Naive thymus-derived CD4-positive, alpha-beta T cell (primary cell): Measurements from ENCODE around the gene LCN6. TPM values are rescaled to one million over a fixed set of nuclear protein-coding genes. Genes with fewer than 3 reads are reported as not detected.
A peak's percentile ranks its signal among the peaks of the same experiment; 100 is the strongest.

Source experiments
- ATAC-seq: fragments of 150-1000 bp; cut with Tn5 transposase; 2 replicates; pipeline ENCODE4 v1.10.0; 2021; ENCODE audit warnings: mild to moderate bottlenecking, moderate library complexity
- CTCF ChIA-PET: fragments of 350-600 bp; sonication (Branson Sonifier 250); formaldehyde crosslinking; loops from one replicate; lab custom pipeline; 2021; ENCODE audit warnings: antibody characterized with exemption; lab: Charles Lee
- POLR2A ChIA-PET: fragments of 350-600 bp; sonication (Branson Sonifier 250); formaldehyde crosslinking; loops from one replicate; lab custom pipeline; 2021; ENCODE audit warnings: antibody characterized with exemption, inconsistent platforms; lab: Charles Lee
- DNase-seq, 9 donors: peaks; one replicate each; pipeline versions ENCODE4 v3.0.0 to v3.0.0-alpha.2; 2020 to 2022; ENCODE audit warnings: mixed read lengths in 1 of 9
- H3K27ac ChIP-seq: one replicate; pipeline ENCODE4 v1.7.0; 2013; ENCODE audit warnings: mild to moderate bottlenecking, low read depth, low read length, moderate library complexity
- H3K27me3 ChIP-seq, 2 donors: one replicate each; pipeline ENCODE4 v1.7.0; 2013; ENCODE audit warnings: low read length in 2 of 2, mild to moderate bottlenecking in 2 of 2, moderate library complexity in 2 of 2; ENCODE audit not compliant: control insufficient read depth in 2 of 2, insufficient read depth in 2 of 2
- H3K36me3 ChIP-seq, 3 experiments: 1 replicate in 2 of 3; 2 replicates in 1 of 3; pipeline ENCODE4 v1.7.0; 2013; ENCODE audit warnings: low read length in 3 of 3, mild to moderate bottlenecking in 3 of 3, moderate library complexity in 1 of 3; ENCODE audit not compliant: insufficient read depth in 3 of 3, control insufficient read depth in 2 of 3
- H3K4me1 ChIP-seq, 2 donors: one replicate each; pipeline ENCODE4 v1.7.0; 2013; ENCODE audit warnings: low read length in 2 of 2, mild to moderate bottlenecking in 2 of 2, moderate library complexity in 1 of 2; ENCODE audit not compliant: control insufficient read depth in 2 of 2, insufficient read depth in 2 of 2
- H3K4me3 ChIP-seq: 2 replicates; pipeline ENCODE4 v1.7.0; 2013; ENCODE audit warnings: mild to moderate bottlenecking, low read length
- H3K9me3 ChIP-seq, 3 experiments: 1 replicate in 2 of 3; 2 replicates in 1 of 3; pipeline ENCODE4 v1.7.0; 2013; ENCODE audit warnings: low read length in 3 of 3; ENCODE audit not compliant: control insufficient read depth in 2 of 3
- H3K27ac Mint-ChIP-seq, 9 donors: one replicate each; pipeline ENCODE4 v1.8.0; 2020 to 2022; ENCODE audit warnings: mixed read lengths in 9 of 9, mild to moderate bottlenecking in 8 of 9, moderate library complexity in 5 of 9, inconsistent platforms in 2 of 9
- H3K27me3 Mint-ChIP-seq, 5 donors: one replicate each; pipeline ENCODE4 v1.8.0; 2021 to 2022; ENCODE audit warnings: mixed read lengths in 5 of 5, mild to moderate bottlenecking in 1 of 5
- H3K36me3 Mint-ChIP-seq, 5 donors: one replicate each; pipeline ENCODE4 v1.8.0; 2020 to 2022; ENCODE audit warnings: mixed read lengths in 5 of 5, mild to moderate bottlenecking in 3 of 5, inconsistent platforms in 1 of 5
- H3K4me1 Mint-ChIP-seq, 7 donors: one replicate each; pipeline ENCODE4 v1.8.0; 2020 to 2022; ENCODE audit warnings: mixed read lengths in 7 of 7, mild to moderate bottlenecking in 3 of 7, inconsistent platforms in 1 of 7
- H3K4me3 Mint-ChIP-seq, 10 donors: one replicate each; pipeline ENCODE4 v1.8.0; 2020 to 2022; ENCODE audit warnings: mild to moderate bottlenecking in 10 of 10, mixed read lengths in 10 of 10, moderate library complexity in 6 of 10, inconsistent platforms in 2 of 10
- H3K9me3 Mint-ChIP-seq, 11 donors: one replicate each; pipeline ENCODE4 v1.8.0; 2020 to 2022; ENCODE audit warnings: mixed read lengths in 11 of 11, mild to moderate bottlenecking in 4 of 11, inconsistent platforms in 1 of 11, moderate library complexity in 1 of 11
- intact Hi-C, 2 donors: fragments of 100-400 bp; cut with micrococcal nuclease; formaldehyde crosslinking; loops; one replicate each; pipeline ENCODE4 v1.15.1; 2023
- polyA plus RNA-seq, 2 donors: library from polyadenylated mRNA; unstranded; fragments of 300-500 nt; fragmentation: Illumina TruSeq; gene quantifications; one replicate each; pipeline ENCODE4 v1.2.3, GENCODE V29; 2021
- total RNA-seq, 6 experiments: library from RNA in 5 of 6; stranded (reverse) in 5 of 6; gene quantifications; 1 replicate in 5 of 6; 2 replicates in 1 of 6; pipeline ENCODE4 v1.2.3 and lab custom pipeline; 2021 to 2026

The LCN6 gene
- total and polyA plus RNA-seq, 7 experiments from 2014 or later = not detected

GRCh38 chr9:136747161-136748060 lies 914 bp downstream of the LCN6 start:
- Mint-ChIP-seq H3K27me3 (peaks cover 0 to 20% (median 5%) of the 10 kb centered on the region in 5 donors), H3K27ac (no peak overlapping the region), H3K9me3 (peaks cover 0 to 21% (median 13%) of the 10 kb centered on the region in 11 donors), H3K4me3 (no peak overlapping the region), H3K4me1 (peaks cover 0 to 5% (median 0%) of the 10 kb centered on the region in 7 donors), H3K36me3 (peaks cover 0 to 9% (median 2%) of the 10 kb centered on the region in 5 donors)
- CTCF ChIA-PET = no interaction called here
- Histone ChIP-seq H3K9me3 (no peaks in the 10 kb centered on the region), H3K27me3 (no peaks in the 10 kb centered on the region), H3K4me3 (no peak overlapping the region), H3K4me1 (no peaks in the 10 kb centered on the region), H3K36me3 (no peaks in the 10 kb centered on the region), H3K27ac (no peak overlapping the region)
- no peak for DNase-seq
- no peak for ATAC-seq
- intact Hi-C loops = no loop called here
- POLR2A ChIA-PET = no interaction called here

- Histone ChIP-seq H3K4me3 (no peak overlapping the region), H3K9me3 (no peaks in the 10 kb centered on the region), H3K36me3 (no peaks in the 10 kb centered on the region), H3K4me1 (no peaks in the 10 kb centered on the region), H3K27me3 (no peaks in the 10 kb centered on the region), H3K27ac (no peak overlapping the region)
- no peak overlapping the region for H3K4me3 Mint-ChIP-seq
- DNase-seq (no peak), ATAC-seq (no peak)
- H3K4me1 Mint-ChIP-seq = peaks cover 0 to 5% (median 0%) of the 10 kb centered on the region in 7 donors
- peaks cover 0 to 13% (median 5%) of the 10 kb centered on the region in 11 donors for H3K9me3 Mint-ChIP-seq
- intact Hi-C loops = no loop called here
- no peak overlapping the region for H3K27ac Mint-ChIP-seq
- ChIA-PET CTCF (no interaction called here), POLR2A (no interaction called here)
- H3K27me3 Mint-ChIP-seq = peaks cover 0 to 18% (median 5%) of the 10 kb centered on the region in 5 donors
- H3K36me3 Mint-ChIP-seq = peaks cover 0 to 1% (median 0%) of the 10 kb centered on the region in 5 donors
Observed at GRCh38 chr9:136746621-136747020, 1.7 kb downstream of the LCN6 start.

GRCh38 chr9:136746155-136746490 lies 2.2 kb downstream of the LCN6 start:
- ChIA-PET POLR2A (interaction anchor here (0.6 to 0.7 kb wide), 2 partner anchors 12 to 197 kb away, joined by 3 read pairs; no protein-coding TSS in a partner anchor), CTCF (no interaction called here)
- DNase-seq (no peak), ATAC-seq (no peak)
- intact Hi-C loops = no loop called here
- Mint-ChIP-seq H3K36me3 (no peaks in the 10 kb centered on the region), H3K27ac (no peak overlapping the region), H3K4me3 (no peak overlapping the region), H3K27me3 (peaks cover 0 to 18% (median 5%) of the 10 kb centered on the region in 5 donors), H3K9me3 (peaks cover 0 to 8% (median 2%) of the 10 kb centered on the region in 11 donors), H3K4me1 (peaks cover 0 to 5% (median 3%) of the 10 kb centered on the region in 7 donors)
- no peaks in the 10 kb centered on the region for H3K27me3 ChIP-seq
- H3K36me3 ChIP-seq = no peaks in the 10 kb centered on the region
- no peak overlapping the region for H3K4me3 ChIP-seq
- H3K9me3 ChIP-seq = no peaks in the 10 kb centered on the region
- no peaks in the 10 kb centered on the region for H3K4me1 ChIP-seq
- no peak overlapping the region for H3K27ac ChIP-seq

- H3K4me3 Mint-ChIP-seq = no peak overlapping the region
- peaks cover 0 to 6% (median 0%) of the 10 kb centered on the region in 11 donors for H3K9me3 Mint-ChIP-seq
- H3K27ac Mint-ChIP-seq = no peak overlapping the region
- ATAC-seq (no peak), DNase-seq (no peak)
- ChIA-PET CTCF (no interaction called here), POLR2A (interaction anchor here (0.6 to 0.7 kb wide), 2 partner anchors 13 to 196 kb away, joined by 3 read pairs; no protein-coding TSS in a partner anchor)
- Histone ChIP-seq H3K36me3 (no peaks in the 10 kb centered on the region), H3K4me3 (no peak overlapping the region), H3K9me3 (no peaks in the 10 kb centered on the region), H3K27ac (no peak overlapping the region), H3K4me1 (no peaks in the 10 kb centered on the region), H3K27me3 (no peaks in the 10 kb centered on the region)
- peaks cover 0 to 13% (median 3%) of the 10 kb centered on the region in 5 donors for H3K27me3 Mint-ChIP-seq
- intact Hi-C loops = no loop called here
- H3K4me1 Mint-ChIP-seq = peaks cover 0 to 4% (median under 1%) of the 10 kb centered on the region in 7 donors
- no peaks in the 10 kb centered on the region for H3K36me3 Mint-ChIP-seq
Observed at GRCh38 chr9:136745389-136746154, 2.8 kb downstream of the LCN6 start.

GRCh38 chr9:136744773-136745172 lies 3.6 kb downstream of the LCN6 start:
- ATAC-seq (no peak), DNase-seq (no peak)
- Histone ChIP-seq H3K27me3 (no peaks in the 10 kb centered on the region), H3K36me3 (no peaks in the 10 kb centered on the region), H3K4me3 (no peak overlapping the region), H3K4me1 (no peaks in the 10 kb centered on the region), H3K27ac (no peak overlapping the region), H3K9me3 (no peaks in the 10 kb centered on the region)
- H3K4me1 Mint-ChIP-seq = peaks cover 0 to 4% (median 0%) of the 10 kb centered on the region in 7 donors
- H3K4me3 Mint-ChIP-seq = no peak overlapping the region
- H3K27ac Mint-ChIP-seq = no peak overlapping the region
- intact Hi-C loops = no loop called here
- CTCF ChIA-PET = no interaction called here
- H3K9me3 Mint-ChIP-seq = no peaks in the 10 kb centered on the region
- POLR2A ChIA-PET = no interaction called here
- no peaks in the 10 kb centered on the region for H3K36me3 Mint-ChIP-seq
- H3K27me3 Mint-ChIP-seq = peaks cover 0 to 12% (median 3%) of the 10 kb centered on the region in 5 donors

GRCh38 chr9:136743639-136744211 lies 4.6 kb downstream of the LCN6 start:
- Histone ChIP-seq H3K4me3 (no peak overlapping the region), H3K36me3 (no peaks in the 10 kb centered on the region), H3K27ac (no peak overlapping the region), H3K4me1 (no peaks in the 10 kb centered on the region), H3K9me3 (no peaks in the 10 kb centered on the region), H3K27me3 (no peaks in the 10 kb centered on the region)
- peak overlapping the region in 2 of 10 donors; percentile 14 to 19 for H3K4me3 Mint-ChIP-seq
- ATAC-seq = no peak
- peaks cover 0 to 4% (median 0%) of the 10 kb centered on the region in 7 donors for H3K4me1 Mint-ChIP-seq
- H3K27ac Mint-ChIP-seq = no peak overlapping the region
- ChIA-PET POLR2A (no interaction called here), CTCF (no interaction called here)
- DNase-seq = no peak
- no peaks in the 10 kb centered on the region for H3K9me3 Mint-ChIP-seq
- H3K27me3 Mint-ChIP-seq = peaks cover 0 to 12% (median 4%) of the 10 kb centered on the region in 5 donors
- H3K36me3 Mint-ChIP-seq = no peaks in the 10 kb centered on the region
- intact Hi-C loops = no loop called here
